Left ventricle myocardium inferior (tissue), 1 donor: Measurements from ENCODE around the gene SLC6A13. TPM values are rescaled to one million over a fixed set of nuclear protein-coding genes. Genes with fewer than 3 reads are reported as not detected.

Experiments
- DNase-seq: peaks from one replicate; pipeline ENCODE4 v3.0.0-alpha.2; 2020
- H3K27ac ChIP-seq: fragments of 200-600 bp; replicated peaks from 2 replicates; pipeline ENCODE4 v1.8.0; 2021
- H3K27me3 ChIP-seq: fragments of 200-600 bp; 2 replicates; pipeline ENCODE4 v1.8.0; 2021; ENCODE audit warnings: low read depth
- H3K36me3 ChIP-seq: fragments of 200-600 bp; 2 replicates; pipeline ENCODE4 v1.8.0; 2021
- H3K4me1 ChIP-seq: fragments of 200-600 bp; 2 replicates; pipeline ENCODE4 v1.8.0; 2021
- H3K4me3 ChIP-seq: fragments of 200-600 bp; 2 replicates; pipeline ENCODE4 v1.8.0; 2021; ENCODE audit warnings: mild to moderate bottlenecking, moderate library complexity
- H3K9me3 ChIP-seq: fragments of 200-600 bp; replicated peaks from 2 replicates; pipeline ENCODE4 v1.8.0; 2021
- CTCF ChIP-seq: fragments of 200-600 bp; IDR thresholded peaks from 2 replicates; pipeline ENCODE4 v1.8.0; 2021; ENCODE audit warnings: antibody characterized with exemption, mild to moderate bottlenecking, borderline replicate concordance
- intact Hi-C: fragments of 100-400 bp; cut with micrococcal nuclease; formaldehyde crosslinking; loops from one replicate; pipeline ENCODE4 v1.11.0; 2022
- total RNA-seq: library from RNA; stranded (reverse); fragmentation: NEBNext Ultra II Directional; extraction: Animal tissue kit (Norgen Biotek cat#: 25700); gene quantifications from one replicate; pipeline ENCODE4 v1.2.1, GENCODE V29; 2021
- donor health status: DM: no; HTN: yes; CAD: no; lungs with severe emphysema.

The SLC6A13 gene
- total RNA-seq, 1 donor from 2014 or later = 1.8 TPM

GRCh38 chr12:234019-234418 lies 28.6 kb downstream of the SLC6A13 start:
- intact Hi-C loops = no loop called here
- Histone ChIP-seq H3K27ac (no peak overlapping the region), H3K4me3 (no peak overlapping the region), H3K4me1 (no peaks in the 10 kb centered on the region), H3K36me3 (peaks cover 8% of the 10 kb centered on the region), H3K27me3 (peaks cover 5% of the 10 kb centered on the region), H3K9me3 (peaks cover 24% of the 10 kb centered on the region)
- no peak for TF ChIP-seq CTCF
- DNase-seq = no peak

GRCh38 chr12:233615-233968 lies 29.0 kb downstream of the SLC6A13 start:
- peaks cover 24% of the 10 kb centered on the region for H3K9me3 ChIP-seq
- no peak overlapping the region for H3K27ac ChIP-seq
- no peak for TF ChIP-seq CTCF
- no peak for DNase-seq
- H3K36me3 ChIP-seq = peaks cover 8% of the 10 kb centered on the region
- H3K4me1 ChIP-seq = no peaks in the 10 kb centered on the region
- intact Hi-C loops = no loop called here
- H3K4me3 ChIP-seq = no peak overlapping the region
- peaks cover 5% of the 10 kb centered on the region for H3K27me3 ChIP-seq

- TF ChIP-seq CTCF = no peak
- no peak for DNase-seq
- no peaks in the 10 kb centered on the region for H3K4me1 ChIP-seq
- intact Hi-C loops = no loop called here
- peaks cover 5% of the 10 kb centered on the region for H3K27me3 ChIP-seq
- peaks cover 24% of the 10 kb centered on the region for H3K9me3 ChIP-seq
- H3K4me3 ChIP-seq = no peak overlapping the region
- H3K27ac ChIP-seq = no peak overlapping the region
- peaks cover 8% of the 10 kb centered on the region for H3K36me3 ChIP-seq
These were observed 29.7 kb downstream of the SLC6A13 start for GRCh38 chr12:232731-233614.

- intact Hi-C loops = no loop called here
- peaks cover 13% of the 10 kb centered on the region for H3K9me3 ChIP-seq
- no peak for TF ChIP-seq CTCF
These were observed 31.5 kb downstream of the SLC6A13 start for GRCh38 chr12:230925-231671.

GRCh38 chr12:229441-230191 lies 33.0 kb downstream of the SLC6A13 start:
- intact Hi-C loops = no loop called here
- H3K9me3 ChIP-seq = no peaks in the 10 kb centered on the region
- no peak for TF ChIP-seq CTCF

More at GRCh38 chr12:230925-231671, 31.5 kb downstream of the SLC6A13 start:
- no peaks in the 10 kb centered on the region for H3K36me3 ChIP-seq
- no peaks in the 10 kb centered on the region for H3K4me1 ChIP-seq
- DNase-seq = no peak
- H3K27ac ChIP-seq = no peak overlapping the region
- H3K4me3 ChIP-seq = no peak overlapping the region
- no peaks in the 10 kb centered on the region for H3K27me3 ChIP-seq

More at GRCh38 chr12:229441-230191, 33.0 kb downstream of the SLC6A13 start:
- H3K36me3 ChIP-seq = no peaks in the 10 kb centered on the region
- H3K27ac ChIP-seq = no peak overlapping the region
- no peak for DNase-seq
- H3K27me3 ChIP-seq = no peaks in the 10 kb centered on the region
- H3K4me1 ChIP-seq = no peaks in the 10 kb centered on the region
- H3K4me3 ChIP-seq = no peak overlapping the region
